Hematopoietic multipotent progenitor cell treated with erythropoietin and hydrocortisone succinate and interleukin-3 and kit ligand, for 17 days (in vitro differentiated cells): Measurements from ENCODE around the gene MAS1L.

Source experiments
- DNase-seq: peaks from one replicate; pipeline ENCODE4 v3.0.0-alpha.2; 2015; ENCODE audit warnings: low spot score

The MAS1L gene

GRCh38 chr6:29510202-29510601, 22.4 kb upstream of the MAS1L start:
- DNase-seq = no peak

GRCh38 chr6:29509711-29510110, 22.0 kb upstream of the MAS1L start:
- DNase-seq = no peak

GRCh38 chr6:29509239-29509638, 21.5 kb upstream of the MAS1L start:
- DNase-seq = no peak

GRCh38 chr6:29507319-29507718, 19.6 kb upstream of the MAS1L start:
- no peak for DNase-seq

GRCh38 chr6:29506446-29507067, 18.8 kb upstream of the MAS1L start:
- no peak for DNase-seq

- DNase-seq = no peak
Measured at GRCh38 chr6:29505808-29506207, 18.1 kb upstream of the MAS1L start.

GRCh38 chr6:29504961-29505360, 17.2 kb upstream of the MAS1L start:
- no peak for DNase-seq

- no peak for DNase-seq
Measured at GRCh38 chr6:29502597-29502996, 14.8 kb upstream of the MAS1L start.

- DNase-seq = no peak
Measured at GRCh38 chr6:29502181-29502580, 14.4 kb upstream of the MAS1L start.

- no peak for DNase-seq
Measured at GRCh38 chr6:29501106-29501505, 13.3 kb upstream of the MAS1L start.

- no peak for DNase-seq
Measured at GRCh38 chr6:29500594-29500993, 12.8 kb upstream of the MAS1L start.

- DNase-seq = no peak
Measured at GRCh38 chr6:29499704-29500103, 11.9 kb upstream of the MAS1L start.

GRCh38 chr6:29496961-29497360, 9.2 kb upstream of the MAS1L start:
- no peak for DNase-seq

GRCh38 chr6:29495571-29495970, 7.8 kb upstream of the MAS1L start:
- no peak for DNase-seq

GRCh38 chr6:29494131-29494530, 6.4 kb upstream of the MAS1L start:
- no peak for DNase-seq

GRCh38 chr6:29493261-29493660, 5.5 kb upstream of the MAS1L start:
- no peak for DNase-seq

GRCh38 chr6:29491574-29491973, 3.8 kb upstream of the MAS1L start:
- DNase-seq = no peak

GRCh38 chr6:29490552-29490951, 2.8 kb upstream of the MAS1L start:
- no peak for DNase-seq

- DNase-seq = no peak
Measured at GRCh38 chr6:29490055-29490454, 2.3 kb upstream of the MAS1L start.

- DNase-seq = no peak
Measured at GRCh38 chr6:29489286-29489685, 1.5 kb upstream of the MAS1L start.

GRCh38 chr6:29488874-29489273, 1.1 kb upstream of the MAS1L start:
- no peak for DNase-seq

GRCh38 chr6:29487131-29487530, 625 bp downstream of the MAS1L start:
- no peak for DNase-seq

GRCh38 chr6:29486577-29486976, 1.2 kb downstream of the MAS1L start:
- DNase-seq = no peak

- DNase-seq = no peak
Measured at GRCh38 chr6:29483735-29484134, 4.0 kb downstream of the MAS1L start.

GRCh38 chr6:29483186-29483585, 4.6 kb downstream of the MAS1L start:
- no peak for DNase-seq
